Hepatocyte (in vitro differentiated cells): ENCODE data around the gene COPS6.

Experiments
- CTCF ChIP-seq: fragments of 200-600 bp; sonication (generic); IDR thresholded peaks from 2 replicates; pipeline ENCODE4 v1.5.1; 2016; ENCODE audit warnings: antibody characterized with exemption, mild to moderate bottlenecking; ENCODE audit not compliant: poor library complexity
- EZH2 ChIP-seq: fragments of 200-600 bp; sonication (generic); IDR thresholded peaks from 2 replicates; pipeline ENCODE4 v1.6.1; 2016; ENCODE audit warnings: antibody characterized with exemption, mild to moderate bottlenecking, borderline replicate concordance

- TF ChIP-seq EZH2 (no peak), CTCF (no peak)
These were observed 31.4 kb downstream of the COPS6 start for GRCh38 chr7:100119970-100120732.
